Fibroblast of lung (primary cell): ENCODE results near the gene SPINK9. TPM values are rescaled to one million over a fixed set of nuclear protein-coding genes. Genes with fewer than 3 reads are reported as not detected.

Experiments used
- DNase-seq, 2 donors: peaks; one replicate each; pipeline versions ENCODE4 v3.0.0 to v3.0.0-alpha.2; 2010; ENCODE audit warnings: low read depth in 2 of 2
- H2AFZ ChIP-seq: 2 replicates; pipeline ENCODE4 v1.5.1; 2012; ENCODE audit warnings: low read length, control low read depth, inconsistent platforms
- H3K27ac ChIP-seq: 2 replicates; pipeline ENCODE4 v1.5.1; 2011; ENCODE audit warnings: low read length, control low read depth; ENCODE audit not compliant: insufficient read depth
- H3K27me3 ChIP-seq: 2 replicates; pipeline ENCODE4 v1.5.1; 2011; ENCODE audit warnings: mild to moderate bottlenecking, low read length; ENCODE audit not compliant: control insufficient read depth, insufficient read depth
- H3K36me3 ChIP-seq: 2 replicates; pipeline ENCODE4 v1.5.1; 2011; ENCODE audit warnings: low read length; ENCODE audit not compliant: control insufficient read depth, insufficient read depth
- H3K4me1 ChIP-seq: 2 replicates; pipeline ENCODE4 v1.5.1; 2011; ENCODE audit warnings: low read length; ENCODE audit not compliant: control insufficient read depth, insufficient read depth; ENCODE audit errors: extremely low read depth
- H3K4me2 ChIP-seq: 2 replicates; pipeline ENCODE4 v1.5.1; 2011; ENCODE audit warnings: low read length, control low read depth; ENCODE audit not compliant: insufficient read depth; ENCODE audit errors: extremely low read depth
- H3K4me3 ChIP-seq, 4 experiments: fragments of 200-600 bp in 1 of 4; sonication (generic) in 1 of 4; replicated peaks in 1 of 4; 2 replicates each; pipeline ENCODE4 v1.5.1; 2011 to 2016; ENCODE audit warnings: low read length in 4 of 4, low read depth in 3 of 4, mild to moderate bottlenecking in 3 of 4, control low read depth in 2 of 4, inconsistent platforms in 1 of 4, mixed read lengths in 1 of 4; ENCODE audit not compliant: insufficient read depth in 1 of 4; ENCODE audit errors: control extremely low read depth in 1 of 4
- H3K79me2 ChIP-seq: 2 replicates; pipeline ENCODE4 v1.5.1; 2012; ENCODE audit warnings: mild to moderate bottlenecking, low read length, inconsistent platforms; ENCODE audit not compliant: control insufficient read depth, insufficient read depth
- H3K9ac ChIP-seq: 2 replicates; pipeline ENCODE4 v1.5.1; 2011; ENCODE audit warnings: mild to moderate bottlenecking, low read length, control low read depth; ENCODE audit not compliant: insufficient read depth
- H3K9me3 ChIP-seq: 2 replicates; pipeline ENCODE4 v1.5.1; 2012; ENCODE audit warnings: low read depth, low read length; ENCODE audit not compliant: control insufficient read depth, insufficient read depth
- H4K20me1 ChIP-seq: 2 replicates; pipeline ENCODE4 v1.5.1; 2011; ENCODE audit warnings: low read length; ENCODE audit not compliant: control insufficient read depth, insufficient read depth; ENCODE audit errors: extremely low read depth
- CTCF ChIP-seq, 2 donors: IDR thresholded peaks in 1 of 2; conservative IDR thresholded peaks in 1 of 2; 1 replicate in 1 of 2; 2 replicates in 1 of 2; pipeline ENCODE4 v1.5.1; 2011 to 2012; ENCODE audit warnings: low read length in 2 of 2, control low read depth in 1 of 2, inconsistent platforms in 1 of 2, low read depth in 1 of 2, mild to moderate bottlenecking in 1 of 2
- EZH2 ChIP-seq: IDR thresholded peaks from 2 replicates; pipeline ENCODE4 v1.5.1; 2012; ENCODE audit warnings: low read length, control low read depth, mild to moderate bottlenecking; ENCODE audit errors: missing control alignments
- polyA plus RNA-seq, 2 donors: library from polyadenylated mRNA; depleted of rRNA in 1 of 2; stranded (reverse) in 1 of 2; unstranded in 1 of 2; fragments of >200 nt; gene quantifications; 2 replicates each; pipeline ENCODE4 v1.2.1, GENCODE V29; 2011 to 2012; ENCODE audit warnings: missing spikeins in 1 of 2
- total RNA-seq: library from RNA; depleted of rRNA; stranded (reverse); fragments of >200 nt; gene quantifications from 2 replicates; pipeline ENCODE4 v1.2.1, GENCODE V29; 2014

The SPINK9 gene
- total and polyA plus RNA-seq, 2 donors (not counting 1 experiment from before 2014, with no cell fraction given), result not detected

DNA sequence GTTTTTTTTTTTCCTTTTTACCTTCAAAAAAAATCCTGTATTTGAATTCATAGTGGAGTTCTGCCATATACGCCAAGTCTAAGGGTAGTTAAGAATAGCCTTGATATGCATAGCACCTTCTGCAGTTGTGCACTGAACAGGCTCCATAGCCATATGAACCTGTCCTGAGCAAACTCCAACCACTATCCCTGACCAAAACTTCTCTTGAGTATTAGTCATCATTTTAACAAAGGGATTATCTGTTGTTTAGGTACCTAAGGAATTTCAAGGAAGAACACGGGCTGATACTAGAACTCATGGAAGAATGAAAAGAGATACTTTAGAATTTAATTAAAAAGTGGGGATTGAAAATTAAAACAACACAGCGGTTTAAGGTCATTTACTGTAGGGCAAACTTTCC lies 46.5 kb downstream of the SPINK9 start:
- Histone ChIP-seq H4K20me1 (no peaks in the 10 kb centered on the region), H3K9me3 (no peaks in the 10 kb centered on the region)

DNA sequence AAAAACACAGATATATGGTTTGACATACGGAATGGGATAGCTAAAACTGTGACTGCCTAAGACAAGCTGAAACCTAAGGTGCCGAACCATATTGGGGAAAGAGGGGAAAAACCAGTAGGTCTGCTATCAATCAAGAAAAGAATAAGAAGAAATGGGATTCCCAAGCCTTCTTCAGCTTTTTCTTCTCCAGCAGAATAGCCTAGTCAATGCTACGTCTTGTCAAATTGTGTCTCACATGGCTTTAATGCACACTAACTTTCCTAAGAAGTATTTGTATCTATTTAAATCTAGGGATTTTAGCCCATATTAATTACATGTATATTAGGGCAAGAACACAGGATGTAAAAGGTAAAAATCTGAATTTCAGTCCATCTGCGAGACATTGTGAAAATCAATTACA lies 47.6 kb downstream of the SPINK9 start:
- Histone ChIP-seq H3K27me3 (no peaks in the 10 kb centered on the region), H2AFZ (peak overlapping the region; percentile 91), H3K4me1 (peaks cover 13% of the 10 kb centered on the region), H3K27ac (no peak overlapping the region), H4K20me1 (no peaks in the 10 kb centered on the region), H3K9me3 (no peaks in the 10 kb centered on the region), H3K36me3 (no peaks in the 10 kb centered on the region), H3K9ac (peak overlapping the region; percentile 80), H3K4me3 (peak overlapping the region; percentile 84 to 99 (median 93)), H3K79me2 (peaks cover 31% of the 10 kb centered on the region), H3K4me2 (peak overlapping the region; percentile 78)
- peak in 1 of 2 donors; percentile 14 for DNase-seq
- no peak for TF ChIP-seq CTCF (conservative IDR thresholded peaks at IDR 0.05 in 1 of 2, IDR thresholded peaks at IDR 0.05 in 1 of 2; ENCODE audit: low read depth in 1 of 2, low read length in 2 of 2)
- no peak for TF ChIP-seq EZH2

More for the DNA sequence above, 46.5 kb downstream of the SPINK9 start:
- H3K4me3 ChIP-seq, result no peak overlapping the region
- H3K79me2 ChIP-seq, result peaks cover 28% of the 10 kb centered on the region
- peak in 1 of 2 donors; percentile 11 for DNase-seq
- no peak overlapping the region for H2AFZ ChIP-seq
- no peaks in the 10 kb centered on the region for H3K27me3 ChIP-seq
- no peak overlapping the region for H3K4me2 ChIP-seq
- H3K36me3 ChIP-seq, result no peaks in the 10 kb centered on the region
- H3K9ac ChIP-seq, result no peak overlapping the region
- TF ChIP-seq CTCF (conservative IDR thresholded peaks at IDR 0.05 in 1 of 2, IDR thresholded peaks at IDR 0.05 in 1 of 2; ENCODE audit: low read depth in 1 of 2, low read length in 2 of 2), result no peak
- TF ChIP-seq EZH2, result no peak
- H3K27ac ChIP-seq, result no peak overlapping the region
- H3K4me1 ChIP-seq, result peaks cover 13% of the 10 kb centered on the region

- H3K4me3 ChIP-seq, result peak within 1 kb of the TSS; percentile 84 to 99 (median 93)
- H3K9me3 ChIP-seq, result no peaks in the 10 kb centered on the region
- no peaks in the 10 kb centered on the region for H4K20me1 ChIP-seq
- no peaks in the 10 kb centered on the region for H3K27me3 ChIP-seq
- H2AFZ ChIP-seq, result peak within 1 kb of the TSS; percentile 91
- no peaks in the 10 kb centered on the region for H3K36me3 ChIP-seq
- peaks cover 39% of the 10 kb centered on the region for H3K79me2 ChIP-seq
- peak within 1 kb of the TSS; percentile 100 for H3K4me2 ChIP-seq
- H3K27ac ChIP-seq, result peak within 1 kb of the TSS; percentile 98
- peak; percentile 96 for DNase-seq
- H3K9ac ChIP-seq, result peak within 1 kb of the TSS; percentile 80
- peaks cover 13% of the 10 kb centered on the region for H3K4me1 ChIP-seq
- no peak for TF ChIP-seq EZH2
- no peak for TF ChIP-seq CTCF (conservative IDR thresholded peaks at IDR 0.05 in 1 of 2, IDR thresholded peaks at IDR 0.05 in 1 of 2; ENCODE audit: low read depth in 1 of 2, low read length in 2 of 2)
Measured at GRCh38 chr5:148383564-148384379, 48.4 kb downstream of the SPINK9 start, which contains the start of gene FBXO38. FBXO38 (plus strand) TSS chr5:148383958; CDS start chr5:148394777, 10,819 bp downstream.
